Astrocyte of the hippocampus (primary cell): ENCODE measurements around the gene TMPRSS2.

Experiments used
- DNase-seq: peaks from one replicate; pipeline ENCODE4 v3.0.0; 2011; ENCODE audit warnings: low read depth, low spot score

Gene TMPRSS2

DNA sequence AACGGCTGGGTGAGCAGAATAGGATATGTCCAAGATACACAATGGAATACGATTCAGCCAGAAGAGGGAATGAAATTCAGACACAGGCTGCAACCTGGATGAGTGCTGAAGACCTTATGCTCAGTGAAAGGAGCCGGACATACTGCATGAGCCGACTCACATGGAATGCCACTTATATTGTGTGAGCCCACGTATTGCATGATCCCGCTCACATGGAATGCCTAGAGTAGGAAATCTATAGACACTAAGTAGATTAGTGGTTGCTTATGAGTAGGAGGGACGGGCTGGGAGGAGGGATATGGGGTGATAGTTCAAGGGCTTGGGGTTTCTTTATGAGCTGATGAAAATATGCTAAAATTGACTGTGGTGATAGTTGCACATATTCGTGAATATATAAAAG is 26.8 kb downstream of the TMPRSS2 start:
- DNase-seq: peak; percentile 33

DNA sequence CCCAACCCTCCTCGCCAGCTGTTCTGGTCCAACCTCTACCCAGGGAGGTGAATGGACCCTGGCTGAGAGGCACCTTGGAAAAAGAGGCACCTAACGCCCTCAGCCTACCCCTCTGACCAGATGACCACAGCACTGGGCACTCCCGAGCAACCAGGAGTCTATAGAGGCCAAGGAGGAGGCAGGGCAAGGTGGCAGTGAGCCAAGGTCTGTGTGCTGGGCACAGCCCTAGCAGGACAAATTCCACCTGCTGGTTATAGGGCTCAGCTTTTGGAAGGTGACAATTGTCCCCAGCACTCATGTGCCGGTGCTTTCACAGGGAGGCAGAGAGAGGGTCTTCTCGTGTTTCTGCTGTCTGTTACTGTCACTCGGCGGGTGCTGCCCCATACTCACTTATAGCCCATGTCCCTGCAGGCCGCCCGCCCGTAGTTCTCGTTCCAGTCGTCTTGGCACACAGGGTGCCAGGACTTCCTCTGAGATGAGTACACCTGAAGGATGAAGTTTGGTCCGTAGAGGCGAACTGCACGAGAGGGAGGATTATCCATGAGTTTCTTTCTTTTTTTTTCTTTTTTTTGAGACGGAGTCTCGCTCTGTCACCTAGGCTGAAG is 27.8 kb downstream of the TMPRSS2 start:
- DNase-seq: no peak

DNA sequence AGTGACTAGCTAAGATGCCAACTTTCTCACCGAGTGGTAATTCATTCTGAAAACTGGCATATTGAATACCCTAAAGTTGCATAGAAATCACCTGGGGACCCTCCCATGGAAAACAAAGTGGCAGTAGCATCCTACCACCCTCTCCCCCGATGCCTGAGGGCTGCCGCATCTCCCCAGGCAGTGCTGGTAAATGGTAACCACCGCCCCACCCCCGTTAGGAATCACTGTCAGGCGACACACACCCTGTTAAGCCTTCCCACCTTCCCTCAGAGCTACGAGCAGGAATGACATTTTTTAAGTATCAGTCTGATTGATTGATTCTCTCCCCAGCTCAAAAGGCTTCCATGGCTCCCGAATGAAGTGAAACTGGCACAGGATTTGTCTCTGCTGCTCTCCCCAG is 28.3 kb downstream of the TMPRSS2 start:
- DNase-seq: no peak

GRCh38 chr21:41478319-41479177 is 29.4 kb downstream of the TMPRSS2 start:
- no peak for DNase-seq

- DNase-seq: peak; percentile 60
Observed at GRCh38 chr21:41477641-41478318, 30.2 kb downstream of the TMPRSS2 start.

GRCh38 chr21:41475714-41476420 is 32.1 kb downstream of the TMPRSS2 start:
- DNase-seq: no peak

GRCh38 chr21:41472753-41473548 is 35.0 kb downstream of the TMPRSS2 start:
- DNase-seq: no peak

DNA sequence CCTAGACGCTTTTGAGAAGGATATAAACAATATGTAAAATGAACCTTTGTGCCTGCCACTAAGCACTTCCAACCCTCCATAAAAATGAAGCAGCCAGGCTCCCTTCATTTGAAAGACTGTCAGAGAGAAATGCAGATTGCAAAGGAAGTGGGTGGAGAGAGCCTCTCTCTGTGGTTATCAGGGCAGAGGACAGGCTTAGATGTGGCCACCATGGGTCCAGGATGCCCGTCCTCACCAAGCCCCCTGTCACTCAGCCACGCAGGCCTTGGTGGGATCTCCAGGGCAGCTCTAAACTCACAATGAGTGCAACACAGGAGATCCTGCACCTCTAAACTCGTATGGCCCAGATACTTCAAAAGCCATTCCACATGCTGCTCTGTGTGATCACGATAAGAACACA is 37.9 kb downstream of the TMPRSS2 start:
- no peak for DNase-seq

DNA sequence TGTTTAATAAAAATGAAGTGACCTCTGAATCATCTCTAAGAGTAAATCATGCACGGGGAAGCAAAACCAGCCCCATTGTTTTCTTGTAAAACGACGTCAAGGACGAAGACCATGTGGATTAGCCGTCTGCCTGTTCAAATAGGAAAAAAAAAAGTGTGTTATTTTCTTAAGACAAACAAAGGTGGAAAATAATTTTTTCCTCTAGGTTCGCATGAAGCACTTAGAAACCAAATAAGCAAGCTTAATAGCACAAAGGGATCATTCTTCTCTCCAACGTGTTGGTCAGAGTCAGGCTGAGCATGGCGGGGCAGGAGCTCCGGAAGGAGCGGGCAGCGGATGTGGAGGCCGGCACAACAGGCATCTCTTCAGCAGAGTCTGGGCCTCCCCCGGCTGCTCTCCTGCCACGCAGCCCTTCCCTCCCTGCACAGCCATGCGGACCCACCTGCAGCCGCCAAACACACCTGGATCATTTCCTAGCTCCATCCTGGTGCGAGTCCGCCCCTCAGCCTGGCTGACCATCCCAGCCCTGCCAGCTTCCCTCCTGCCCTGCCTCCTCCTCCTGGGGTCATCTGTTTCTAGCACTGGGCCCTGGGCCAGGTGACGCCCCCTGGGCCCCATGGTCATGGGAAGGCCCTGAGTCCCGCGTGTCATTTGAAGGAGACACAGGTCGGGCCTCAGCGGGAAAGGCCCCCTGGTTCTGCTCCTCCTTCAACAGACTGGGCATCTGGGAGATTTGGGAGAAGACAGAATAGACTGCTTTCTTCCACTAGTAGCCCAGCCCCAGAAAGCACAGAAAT is 41.7 kb downstream of the TMPRSS2 start:
- DNase-seq: peak; percentile 31

- DNase-seq: no peak
Observed at GRCh38 chr21:41465176-41465781, 42.7 kb downstream of the TMPRSS2 start.

- peak; percentile 79 for DNase-seq
Observed at GRCh38 chr21:41460578-41461527, 47.1 kb downstream of the TMPRSS2 start.

GRCh38 chr21:41459884-41460534 is 47.9 kb downstream of the TMPRSS2 start:
- DNase-seq: no peak

- DNase-seq: no peak
Observed at GRCh38 chr21:41458559-41458958, 49.4 kb downstream of the TMPRSS2 start.

DNA sequence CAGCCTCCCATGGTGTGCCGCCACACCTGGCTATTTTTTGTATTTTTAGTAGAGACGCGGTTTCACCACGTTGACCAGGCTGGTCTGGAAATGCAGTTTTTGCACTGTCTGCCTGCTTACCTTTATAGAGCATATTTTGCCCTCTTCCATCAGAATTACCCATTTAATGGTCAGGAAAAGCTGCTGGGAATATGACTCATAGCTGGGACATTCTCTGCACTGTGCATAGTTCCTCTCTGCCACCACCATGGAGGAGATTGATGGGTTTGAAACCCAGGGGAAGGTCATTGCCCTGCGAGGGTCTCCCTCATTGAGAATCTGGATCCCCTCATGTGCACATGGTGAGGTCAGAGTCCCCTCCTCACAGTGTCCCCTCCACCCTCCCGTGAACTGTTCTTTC is 49.8 kb downstream of the TMPRSS2 start:
- no peak for DNase-seq

DNA sequence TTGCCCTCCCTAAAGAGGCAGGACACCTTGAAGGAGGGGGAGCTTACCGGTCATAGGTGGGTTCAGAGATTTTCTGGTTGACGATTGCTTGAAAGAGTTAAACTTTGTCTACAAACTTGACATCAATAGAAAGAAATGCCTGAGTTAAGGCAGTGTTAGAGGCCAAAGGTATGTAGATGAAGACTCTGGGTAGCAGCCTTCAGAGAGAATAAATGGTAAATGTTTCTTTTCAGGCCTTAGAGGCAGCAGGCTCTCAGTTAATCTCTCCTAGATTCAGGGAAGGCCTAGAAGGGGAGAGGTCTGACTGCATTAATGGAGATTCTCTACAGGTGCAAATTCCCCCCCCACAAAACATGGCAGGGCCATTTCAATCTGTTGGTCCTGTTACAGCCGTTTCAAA is 54.2 kb downstream of the TMPRSS2 start:
- DNase-seq: no peak

DNA sequence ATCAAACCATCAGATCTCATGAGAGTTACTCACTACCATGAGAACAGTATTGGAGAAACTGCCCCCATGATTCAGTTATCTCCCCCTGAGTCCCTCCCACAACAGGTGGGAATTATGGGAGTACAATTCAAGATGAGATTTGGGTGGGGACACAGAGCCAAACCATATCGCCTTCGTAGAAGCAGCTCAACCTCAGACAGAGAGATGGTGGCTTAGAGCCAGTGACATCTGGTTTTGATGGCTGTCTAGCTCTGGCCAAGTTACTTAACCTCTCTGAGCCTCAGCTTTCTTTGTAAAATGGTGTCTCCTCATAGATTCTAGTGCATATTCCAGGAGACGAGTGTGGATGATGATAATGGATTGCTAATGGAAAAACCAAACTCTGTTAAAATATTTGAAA is 54.8 kb downstream of the TMPRSS2 start:
- DNase-seq: no peak

GRCh38 chr21:41451753-41452676 is 55.9 kb downstream of the TMPRSS2 start:
- DNase-seq: no peak
